AG10803 (cell line): Measurements from ENCODE around the gene LY6G6F.

Source experiments
- DNase-seq: peaks from one replicate; pipeline ENCODE4 v3.0.0; 2010; ENCODE audit warnings: low read depth
- H3K4me3 ChIP-seq: 2 replicates; pipeline ENCODE4 v1.5.1; 2011; ENCODE audit warnings: mild to moderate bottlenecking, low read length, control low read depth
- TF ChIP-seq, protein P1 (sequence below): conservative IDR thresholded peaks from 2 replicates; pipeline ENCODE4 v1.5.1; 2011; ENCODE audit warnings: mild to moderate bottlenecking, low read length, control low read depth, inconsistent platforms

Gene LY6G6F

DNA sequence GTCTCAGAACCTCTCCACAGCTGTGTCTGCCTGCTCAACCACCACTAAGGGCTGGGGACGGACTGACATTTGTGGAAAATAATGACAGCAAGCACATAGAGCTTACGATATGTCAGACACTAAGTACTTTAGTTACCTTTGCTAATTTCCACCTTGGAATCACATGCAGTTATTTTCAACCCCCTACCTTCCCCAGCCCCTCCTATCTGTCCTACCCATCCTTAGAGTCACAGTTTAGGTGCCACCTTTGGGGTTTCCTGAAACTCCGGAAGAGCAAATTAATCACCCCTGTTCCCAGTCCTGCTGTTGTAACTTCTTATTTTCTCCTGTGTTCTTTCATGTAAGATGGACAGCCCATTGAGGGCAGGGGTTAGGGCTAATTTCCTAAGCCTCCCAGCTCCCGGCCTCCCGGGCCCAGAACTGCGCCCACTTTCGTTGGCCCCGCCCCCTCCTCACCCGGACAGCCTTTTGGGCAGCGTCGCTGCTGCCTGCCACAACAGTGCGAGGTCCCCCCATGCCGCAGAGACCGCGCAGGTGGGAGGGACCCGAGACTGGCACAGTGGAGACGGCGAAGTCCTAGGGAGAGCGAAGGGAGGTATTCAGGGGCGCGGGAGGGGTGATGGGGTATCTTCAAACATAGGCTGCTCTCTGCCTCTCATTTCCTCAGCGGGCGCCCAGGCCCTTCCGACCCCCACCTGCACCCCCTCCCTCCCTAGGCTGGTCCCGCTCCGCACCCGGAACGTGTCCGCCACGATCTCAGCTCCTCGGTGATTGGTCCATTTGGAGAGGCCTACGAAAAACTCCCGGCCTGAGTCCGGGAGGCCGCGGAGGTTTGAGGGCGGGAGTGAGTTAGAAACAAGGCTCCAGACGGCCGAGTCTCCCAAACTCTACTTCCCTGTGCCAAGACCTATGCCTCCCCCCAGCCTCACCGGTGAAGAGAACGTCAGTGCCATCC, 21.3 kb downstream of the LY6G6F start:
- DNase-seq = no peak

DNA sequence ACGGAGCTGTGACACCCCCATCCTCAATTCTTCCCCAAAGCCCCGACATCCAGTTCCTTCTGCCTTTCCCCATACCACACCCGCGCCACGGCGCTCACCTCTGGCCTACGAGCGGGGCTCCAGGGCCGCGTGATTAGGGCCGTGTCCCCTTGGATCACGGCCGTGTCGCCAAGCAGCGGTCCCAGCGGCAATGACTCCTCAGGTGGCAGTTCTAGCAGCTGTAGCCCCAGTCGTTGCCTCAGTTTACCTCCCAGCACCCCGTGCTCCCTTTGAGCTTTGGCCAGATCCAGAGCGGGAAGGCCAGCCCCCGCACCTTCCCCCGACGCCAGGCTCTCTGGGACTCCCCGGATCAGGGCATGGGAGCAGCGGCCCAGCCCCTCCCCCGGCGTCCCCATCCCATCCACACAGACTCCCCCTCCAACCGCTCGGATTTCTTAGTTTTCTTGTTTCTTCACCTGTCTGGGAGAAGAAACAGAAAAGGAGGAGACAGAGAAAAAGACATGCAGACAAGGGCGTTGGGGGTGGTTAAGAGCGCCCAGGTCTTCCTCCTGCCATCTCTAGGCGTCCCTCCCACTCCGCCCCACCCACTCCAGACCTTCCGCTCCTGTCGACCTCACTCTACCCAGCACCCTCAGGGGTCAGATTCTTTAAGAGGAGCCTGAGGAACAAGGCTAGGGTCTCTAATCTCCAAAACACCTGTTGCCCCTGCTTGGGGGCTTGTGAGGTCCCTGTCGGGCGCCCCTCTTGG, 22.3 kb downstream of the LY6G6F start, which contains the start of gene DDAH2:
TSS of gene DDAH2 (minus strand) at position 533 of the 748 bp plus-strand sequence. CDS start at position 395, 138 bp downstream.
- peak within 1 kb of the TSS; percentile 92 for H3K4me3 ChIP-seq
- DNase-seq = no peak
- TF ChIP-seq, protein P1, sequence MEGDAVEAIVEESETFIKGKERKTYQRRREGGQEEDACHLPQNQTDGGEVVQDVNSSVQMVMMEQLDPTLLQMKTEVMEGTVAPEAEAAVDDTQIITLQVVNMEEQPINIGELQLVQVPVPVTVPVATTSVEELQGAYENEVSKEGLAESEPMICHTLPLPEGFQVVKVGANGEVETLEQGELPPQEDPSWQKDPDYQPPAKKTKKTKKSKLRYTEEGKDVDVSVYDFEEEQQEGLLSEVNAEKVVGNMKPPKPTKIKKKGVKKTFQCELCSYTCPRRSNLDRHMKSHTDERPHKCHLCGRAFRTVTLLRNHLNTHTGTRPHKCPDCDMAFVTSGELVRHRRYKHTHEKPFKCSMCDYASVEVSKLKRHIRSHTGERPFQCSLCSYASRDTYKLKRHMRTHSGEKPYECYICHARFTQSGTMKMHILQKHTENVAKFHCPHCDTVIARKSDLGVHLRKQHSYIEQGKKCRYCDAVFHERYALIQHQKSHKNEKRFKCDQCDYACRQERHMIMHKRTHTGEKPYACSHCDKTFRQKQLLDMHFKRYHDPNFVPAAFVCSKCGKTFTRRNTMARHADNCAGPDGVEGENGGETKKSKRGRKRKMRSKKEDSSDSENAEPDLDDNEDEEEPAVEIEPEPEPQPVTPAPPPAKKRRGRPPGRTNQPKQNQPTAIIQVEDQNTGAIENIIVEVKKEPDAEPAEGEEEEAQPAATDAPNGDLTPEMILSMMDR = peak; percentile 56

More for the DNA sequence above, 21.3 kb downstream of the LY6G6F start:
- peak overlapping the region; percentile 92 for H3K4me3 ChIP-seq
- TF ChIP-seq, protein P1 = no peak

DNA sequence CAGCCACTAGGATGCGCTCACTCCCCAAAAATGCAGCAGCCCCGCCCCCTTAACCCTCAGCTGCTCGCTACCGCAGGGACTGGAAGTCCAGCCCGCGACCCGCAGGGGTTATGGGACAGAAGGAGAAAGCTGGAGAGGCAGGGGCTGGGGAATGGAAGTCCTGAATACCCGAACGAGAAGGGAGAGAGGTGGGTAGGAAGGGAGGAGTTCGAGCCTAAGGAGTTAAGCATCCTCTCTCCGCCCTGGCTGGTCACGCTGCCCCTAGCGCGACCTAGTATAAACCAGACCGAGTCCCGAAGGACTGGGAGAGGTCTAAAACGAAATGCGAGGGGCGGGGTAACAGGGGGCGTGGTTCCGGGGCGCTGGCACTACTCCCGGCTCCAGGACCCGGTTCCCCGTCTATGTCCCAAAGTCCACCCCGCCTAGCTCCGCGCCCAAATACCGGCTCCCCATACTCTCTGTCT, 22.9 kb downstream of the LY6G6F start:
- peak overlapping the region; percentile 92 for H3K4me3 ChIP-seq
- DNase-seq = peak; percentile 88
- TF ChIP-seq, protein P1 = no peak

DNA sequence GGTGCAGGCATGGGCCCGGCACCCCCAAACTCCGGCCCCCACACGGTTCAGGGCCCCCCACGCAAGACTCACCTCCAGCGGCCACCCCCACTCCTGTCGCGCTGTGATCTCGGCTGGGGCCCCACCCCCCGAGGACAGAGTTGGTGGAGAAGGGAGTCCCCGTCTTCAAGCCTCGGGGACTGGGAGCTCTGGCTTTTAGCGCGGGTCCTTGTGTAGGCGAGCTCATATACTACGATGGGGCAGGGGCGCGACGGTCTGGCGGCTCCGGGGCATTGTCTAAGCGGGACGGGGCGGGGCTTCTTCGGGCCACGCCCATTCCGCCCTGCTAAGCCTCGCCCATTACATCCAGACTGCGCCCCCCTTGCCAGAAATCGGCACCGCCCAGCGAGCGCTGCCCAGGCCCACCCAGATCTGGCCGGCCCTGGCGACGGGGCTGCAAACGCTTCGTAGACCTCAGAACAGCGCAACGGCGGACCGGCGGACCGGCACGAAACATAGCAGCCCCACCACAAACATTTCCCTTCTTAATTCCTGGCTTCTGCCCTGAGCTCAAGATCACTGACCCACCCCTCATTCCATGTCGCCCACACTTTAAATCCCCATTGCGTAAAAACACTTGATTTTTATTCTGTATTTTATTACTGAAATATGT, 23.4 kb downstream of the LY6G6F start:
- H3K4me3 ChIP-seq = peak overlapping the region; percentile 92
- TF ChIP-seq, protein P1 = no peak
- DNase-seq = peak; percentile 89

DNA sequence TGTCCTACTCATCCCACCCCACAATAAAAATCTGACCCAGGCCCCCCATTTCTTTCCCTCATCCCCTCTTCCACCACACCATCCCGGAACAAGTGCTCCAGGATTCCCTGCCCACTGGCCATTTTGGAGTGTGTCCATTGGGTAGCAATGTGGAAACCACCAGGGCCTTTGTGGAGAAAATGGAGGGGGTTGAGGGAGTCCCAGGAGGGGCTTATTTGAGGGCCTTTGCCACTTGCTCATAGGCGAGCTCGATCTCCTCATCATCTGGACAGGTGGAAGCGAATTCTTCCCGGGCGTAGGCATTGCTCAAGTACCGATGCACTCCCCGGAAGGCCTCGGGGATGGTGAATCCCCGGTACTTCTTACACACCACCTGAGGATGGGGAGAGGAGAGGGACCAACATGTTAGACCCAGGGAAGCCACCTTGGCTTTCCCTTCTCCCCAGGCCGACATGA, 24.0 kb downstream of the LY6G6F start:
- DNase-seq = no peak
- peak overlapping the region; percentile 92 for H3K4me3 ChIP-seq
- TF ChIP-seq, protein P1 = no peak

DNA sequence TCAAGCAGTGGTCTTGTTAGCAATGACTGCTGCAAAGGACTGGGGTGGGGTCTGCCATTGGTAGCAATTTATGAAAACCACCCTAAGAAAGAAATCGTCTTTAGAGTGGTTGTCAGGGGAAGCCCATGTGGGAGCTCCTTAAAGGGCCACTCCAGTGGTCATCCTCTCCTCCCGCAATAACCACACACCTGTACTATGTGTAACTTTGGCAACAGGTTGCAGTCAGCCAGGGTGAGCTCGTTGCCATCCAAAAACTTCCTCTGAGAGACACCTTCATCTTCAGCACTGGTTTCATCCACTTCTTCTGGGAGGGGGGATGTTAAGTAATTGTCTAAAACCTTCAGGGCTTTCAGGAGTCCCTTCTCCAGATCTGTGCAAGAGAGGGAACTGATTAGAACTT, 25.4 kb downstream of the LY6G6F start:
- no peak for DNase-seq
- H3K4me3 ChIP-seq = no peak overlapping the region
- TF ChIP-seq, protein P1 = no peak
